Fibroblast of villous mesenchyme (primary cell): Measurements from ENCODE around the gene ATF7IP2. TPM values are rescaled to one million over a fixed set of nuclear protein-coding genes. Genes with fewer than 3 reads are reported as not detected.
"Not testable (repeated sequence)": the region's sequence is repeated elsewhere in the genome, so short reads cannot be mapped to it uniquely, and the experiment has no call there.

ENCODE experiments used
- DNase-seq: peaks from one replicate; pipeline ENCODE4 v3.0.0-alpha.2; 2010; ENCODE audit warnings: low read depth
- H3K4me3 ChIP-seq: 2 replicates; pipeline ENCODE4 v1.5.1; 2011; ENCODE audit warnings: low read depth, mild to moderate bottlenecking, low read length
- total RNA-seq: library from RNA; depleted of rRNA; stranded (reverse); fragments of >200 nt; gene quantifications from 2 replicates; pipeline ENCODE4 v1.2.3, GENCODE V29; 2012
- TF ChIP-seq, protein P1 (sequence below): IDR thresholded peaks from 2 replicates; pipeline ENCODE4 v1.5.1; 2012; ENCODE audit warnings: low read depth, mild to moderate bottlenecking, low read length; ENCODE audit not compliant: insufficient read depth

ATF7IP2 gene
- total RNA-seq, 1 donor = 6.5 TPM

DNA sequence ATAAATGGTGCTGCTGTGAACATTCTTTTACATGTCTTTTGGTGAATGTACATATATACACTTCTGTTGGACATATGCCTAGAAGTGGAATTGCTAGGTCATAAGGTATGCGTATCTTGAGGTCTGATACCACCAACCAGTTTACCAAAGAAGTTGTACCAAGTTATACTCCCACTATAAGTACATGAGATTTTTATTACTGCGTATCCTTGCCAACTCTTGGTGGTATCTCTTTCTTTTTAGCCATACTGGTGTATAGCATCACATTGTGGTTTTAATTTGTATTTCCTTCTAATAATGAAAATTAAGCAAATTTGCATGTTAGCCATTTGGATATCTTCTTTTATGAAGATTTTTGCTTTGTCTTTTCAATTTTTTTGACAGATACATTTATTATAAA is 80.5 kb downstream of the ATF7IP2 start:
- DNase-seq = no peak
- TF ChIP-seq, protein P1, sequence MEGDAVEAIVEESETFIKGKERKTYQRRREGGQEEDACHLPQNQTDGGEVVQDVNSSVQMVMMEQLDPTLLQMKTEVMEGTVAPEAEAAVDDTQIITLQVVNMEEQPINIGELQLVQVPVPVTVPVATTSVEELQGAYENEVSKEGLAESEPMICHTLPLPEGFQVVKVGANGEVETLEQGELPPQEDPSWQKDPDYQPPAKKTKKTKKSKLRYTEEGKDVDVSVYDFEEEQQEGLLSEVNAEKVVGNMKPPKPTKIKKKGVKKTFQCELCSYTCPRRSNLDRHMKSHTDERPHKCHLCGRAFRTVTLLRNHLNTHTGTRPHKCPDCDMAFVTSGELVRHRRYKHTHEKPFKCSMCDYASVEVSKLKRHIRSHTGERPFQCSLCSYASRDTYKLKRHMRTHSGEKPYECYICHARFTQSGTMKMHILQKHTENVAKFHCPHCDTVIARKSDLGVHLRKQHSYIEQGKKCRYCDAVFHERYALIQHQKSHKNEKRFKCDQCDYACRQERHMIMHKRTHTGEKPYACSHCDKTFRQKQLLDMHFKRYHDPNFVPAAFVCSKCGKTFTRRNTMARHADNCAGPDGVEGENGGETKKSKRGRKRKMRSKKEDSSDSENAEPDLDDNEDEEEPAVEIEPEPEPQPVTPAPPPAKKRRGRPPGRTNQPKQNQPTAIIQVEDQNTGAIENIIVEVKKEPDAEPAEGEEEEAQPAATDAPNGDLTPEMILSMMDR = no peak
- H3K4me3 ChIP-seq = no peak overlapping the region

DNA sequence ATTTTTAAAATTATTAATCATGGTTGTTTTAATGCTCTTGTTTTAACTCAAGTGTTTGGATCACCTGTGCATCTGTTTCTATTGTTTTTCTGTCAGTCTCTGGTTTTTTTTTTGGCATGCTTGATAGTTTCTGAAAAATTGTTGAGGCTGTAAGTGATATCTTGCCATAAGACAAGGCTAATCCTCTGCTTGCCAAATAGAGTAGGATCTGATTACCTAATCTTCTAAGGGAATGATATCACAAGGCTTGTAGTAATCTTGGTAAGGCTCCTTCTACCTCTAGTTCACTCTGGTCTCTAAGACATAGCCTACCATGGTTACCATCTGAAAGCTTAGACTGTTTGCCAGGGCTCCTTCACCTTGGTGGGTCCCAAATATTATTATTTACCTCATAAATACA is 81.0 kb downstream of the ATF7IP2 start:
- TF ChIP-seq, protein P1 = no peak
- H3K4me3 ChIP-seq = no peak overlapping the region
- no peak for DNase-seq

DNA sequence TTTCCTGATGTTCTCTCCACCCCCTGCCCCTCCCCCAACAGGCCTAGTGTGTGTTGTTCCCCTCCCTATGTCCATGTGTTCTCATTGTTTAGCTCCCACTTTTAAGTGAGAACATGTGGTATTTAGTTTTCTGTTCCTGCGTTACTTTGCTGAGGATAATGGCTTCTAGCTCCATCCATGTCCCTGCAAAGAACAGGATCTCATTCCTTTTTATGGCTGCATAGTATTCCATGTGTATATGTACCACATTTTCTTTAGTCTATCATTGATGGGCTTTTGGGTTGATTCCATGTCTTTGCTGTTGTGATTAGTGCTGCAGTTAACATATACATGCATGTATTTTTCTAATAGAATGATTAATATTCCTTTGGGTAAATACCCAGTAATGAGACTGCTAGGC is 90.8 kb downstream of the ATF7IP2 start:
- not testable (repeated sequence) for DNase-seq, H3K4me3 ChIP-seq

DNA sequence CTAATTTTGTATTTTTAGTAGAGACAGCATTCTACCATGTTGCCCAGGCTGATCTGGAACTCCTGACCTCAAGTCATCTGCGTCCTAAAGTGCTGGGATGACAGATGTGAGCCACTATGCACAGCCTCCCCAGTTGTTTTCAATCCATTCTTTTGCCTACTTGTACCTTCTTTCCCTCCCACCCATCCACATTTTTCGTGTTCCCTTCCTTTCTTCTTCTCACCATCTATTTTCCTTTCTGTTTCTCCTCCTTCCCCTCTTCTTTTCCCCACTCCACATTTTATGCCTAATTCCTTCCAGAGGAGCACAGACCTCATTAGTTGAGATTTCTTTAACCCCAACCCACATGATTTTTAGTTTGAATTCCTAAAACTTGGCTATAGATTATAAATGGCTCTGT is 94.3 kb downstream of the ATF7IP2 start:
- no peak for DNase-seq
- TF ChIP-seq, protein P1 = no peak
- H3K4me3 ChIP-seq = no peak overlapping the region

DNA sequence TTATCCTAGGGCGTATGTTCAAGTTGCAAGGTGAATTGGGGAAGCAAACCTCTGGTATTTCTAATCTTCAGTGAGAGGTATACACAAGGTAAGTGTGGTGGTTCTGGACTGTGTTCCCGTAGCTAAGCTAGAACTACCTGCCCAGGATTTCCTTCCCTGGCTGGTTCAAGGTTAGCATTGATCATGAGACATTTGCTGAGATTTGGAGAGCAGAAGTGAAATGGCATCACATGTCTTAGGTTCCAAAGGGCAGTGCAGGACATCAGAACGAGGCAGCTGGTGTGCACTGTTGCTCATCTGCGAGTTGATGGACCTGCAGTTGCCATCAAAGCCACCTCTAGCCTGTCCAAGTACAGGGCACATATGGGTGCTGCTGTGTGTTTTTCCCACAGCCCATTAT is 99.3 kb downstream of the ATF7IP2 start:
- TF ChIP-seq, protein P1 = no peak
- H3K4me3 ChIP-seq = no peak overlapping the region
- no peak for DNase-seq

DNA sequence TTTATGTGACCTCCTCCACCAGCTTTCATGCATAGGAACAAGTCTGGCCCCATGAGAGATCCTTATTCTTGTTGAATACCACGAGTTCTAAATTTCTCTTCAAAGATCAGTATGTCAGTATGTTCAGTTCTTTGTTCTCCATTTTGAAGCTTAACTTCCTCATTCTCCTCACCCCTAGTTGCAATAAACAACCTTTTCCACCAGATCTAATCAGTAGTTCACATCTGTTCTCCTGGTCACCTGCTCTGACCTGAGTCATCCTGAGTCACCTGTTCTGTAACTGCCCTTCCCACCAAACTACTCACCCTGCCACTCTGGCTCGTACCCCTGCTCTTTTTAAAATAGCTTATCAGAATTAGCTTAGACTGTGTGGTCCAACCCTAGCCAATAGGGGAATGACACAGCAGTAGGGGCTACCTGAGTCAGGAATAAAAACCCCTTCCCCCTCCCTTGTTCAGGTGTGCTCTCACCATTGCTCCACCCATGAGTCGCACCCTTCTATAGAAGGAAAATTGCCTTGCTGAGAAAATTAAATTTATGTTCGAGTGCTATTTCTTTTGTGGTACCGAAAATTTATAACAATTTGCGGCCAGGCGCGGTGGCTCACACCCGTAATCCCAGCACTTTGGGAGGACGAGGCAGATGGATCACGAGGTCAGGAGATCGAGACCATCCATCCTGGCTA is 100.0 kb downstream of the ATF7IP2 start:
- no peak for DNase-seq
- no peak overlapping the region for H3K4me3 ChIP-seq
- TF ChIP-seq, protein P1 = no peak

DNA sequence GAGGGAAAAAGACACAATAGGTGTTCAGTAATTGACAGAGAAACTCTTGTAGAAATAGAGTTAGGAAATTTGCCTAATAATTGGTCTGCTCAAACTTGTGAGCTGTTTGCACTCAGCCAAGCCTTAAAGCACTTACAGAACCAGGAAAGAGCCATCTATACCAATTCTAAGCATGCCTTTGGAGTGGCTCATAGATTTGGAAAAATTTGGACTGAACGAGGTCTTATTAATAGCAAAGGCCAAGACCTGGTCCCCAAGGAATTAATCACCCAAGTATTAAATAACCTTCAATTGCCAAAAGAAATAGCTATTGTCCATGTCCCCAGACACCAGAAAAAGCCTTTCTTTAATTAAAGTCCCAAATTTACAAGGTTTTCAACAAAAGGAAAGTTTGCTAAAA is 104.3 kb downstream of the ATF7IP2 start:
- TF ChIP-seq, protein P1 = no peak
- DNase-seq = no peak
- H3K4me3 ChIP-seq = no peak overlapping the region
